GM12801 (cell line): ENCODE measurements around the gene PRMT1.

Experiments used
- CTCF ChIP-seq: IDR thresholded peaks from one replicate; pipeline ENCODE4 v1.5.1; 2011; ENCODE audit warnings: control low read depth; ENCODE audit not compliant: insufficient read length; ENCODE audit errors: extremely low read depth

The PRMT1 gene

GRCh38 chr19:49677231-49677900, at the start of gene PRMT1:
TSS of gene PRMT1 (plus strand) at chr19:49677271. CDS start at chr19:49677281, 10 bp downstream.
- TF ChIP-seq CTCF = no peak

GRCh38 chr19:49629659-49630058, 47.4 kb upstream of the PRMT1 start:
- no peak for TF ChIP-seq CTCF

- no peak for TF ChIP-seq CTCF
These were observed 46.0 kb upstream of the PRMT1 start for GRCh38 chr19:49631014-49631588.

GRCh38 chr19:49631610-49632192, 45.4 kb upstream of the PRMT1 start:
- no peak for TF ChIP-seq CTCF

GRCh38 chr19:49632576-49632975, 44.5 kb upstream of the PRMT1 start:
- no peak for TF ChIP-seq CTCF

- no peak for TF ChIP-seq CTCF
These were observed 41.4 kb upstream of the PRMT1 start for GRCh38 chr19:49635530-49636232.

GRCh38 chr19:49636233-49636932, 40.7 kb upstream of the PRMT1 start:
- no peak for TF ChIP-seq CTCF
